Esophagus squamous epithelium (tissue), 4 donors: ENCODE results near the gene TSPAN9.

Source experiments
- POLR2A ChIP-seq, 4 donors: fragments of 450-650 bp; IDR thresholded peaks; one replicate each; pipeline ENCODE4 v1.6.1; 2017; ENCODE audit warnings: antibody characterized with exemption in 4 of 4, mild to moderate bottlenecking in 4 of 4, moderate library complexity in 3 of 4
- TF ChIP-seq, protein P1 (sequence below), 6 experiments: fragments of 450-650 bp in 4 of 6; fragments of 200-600 bp in 2 of 6; sonication (generic) in 2 of 6; IDR thresholded peaks; one replicate each; pipeline ENCODE4 v1.5.1; 2016 to 2019; ENCODE audit warnings: antibody characterized with exemption in 6 of 6, mild to moderate bottlenecking in 4 of 6, moderate library complexity in 4 of 6

- TF ChIP-seq, protein P1, sequence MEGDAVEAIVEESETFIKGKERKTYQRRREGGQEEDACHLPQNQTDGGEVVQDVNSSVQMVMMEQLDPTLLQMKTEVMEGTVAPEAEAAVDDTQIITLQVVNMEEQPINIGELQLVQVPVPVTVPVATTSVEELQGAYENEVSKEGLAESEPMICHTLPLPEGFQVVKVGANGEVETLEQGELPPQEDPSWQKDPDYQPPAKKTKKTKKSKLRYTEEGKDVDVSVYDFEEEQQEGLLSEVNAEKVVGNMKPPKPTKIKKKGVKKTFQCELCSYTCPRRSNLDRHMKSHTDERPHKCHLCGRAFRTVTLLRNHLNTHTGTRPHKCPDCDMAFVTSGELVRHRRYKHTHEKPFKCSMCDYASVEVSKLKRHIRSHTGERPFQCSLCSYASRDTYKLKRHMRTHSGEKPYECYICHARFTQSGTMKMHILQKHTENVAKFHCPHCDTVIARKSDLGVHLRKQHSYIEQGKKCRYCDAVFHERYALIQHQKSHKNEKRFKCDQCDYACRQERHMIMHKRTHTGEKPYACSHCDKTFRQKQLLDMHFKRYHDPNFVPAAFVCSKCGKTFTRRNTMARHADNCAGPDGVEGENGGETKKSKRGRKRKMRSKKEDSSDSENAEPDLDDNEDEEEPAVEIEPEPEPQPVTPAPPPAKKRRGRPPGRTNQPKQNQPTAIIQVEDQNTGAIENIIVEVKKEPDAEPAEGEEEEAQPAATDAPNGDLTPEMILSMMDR (IDR thresholded peaks at IDR 0.05): no peak
- no peak for TF ChIP-seq POLR2A (IDR thresholded peaks at IDR 0.05)
These were observed 146.7 kb downstream of the TSPAN9 start for GRCh38 chr12:3223601-3224529.
